GM12878 (cell line): ENCODE data around the gene TMEM250.

Experiments
- CTCF ChIP-seq, 3 experiments: IDR thresholded peaks in 2 of 3; conservative IDR thresholded peaks in 1 of 3; 2 replicates each; pipeline ENCODE4 v1.5.1; 2011; ENCODE audit warnings: low read depth in 3 of 3, low read length in 3 of 3, mild to moderate bottlenecking in 3 of 3, control low read depth in 2 of 3, moderate library complexity in 2 of 3, inconsistent platforms in 1 of 3, mixed read lengths in 1 of 3; ENCODE audit not compliant: control insufficient read depth in 2 of 3, insufficient read depth in 1 of 3; ENCODE audit errors: extremely low read depth in 1 of 3
- DPF2 ChIP-seq: fragments of 450-650 bp; IDR thresholded peaks from 2 replicates; pipeline ENCODE4 v1.6.1; 2017; ENCODE audit warnings: mild to moderate bottlenecking
- EGR1 ChIP-seq, 2 experiments: IDR thresholded peaks; 1 replicate in 1 of 2; 2 replicates in 1 of 2; pipeline ENCODE4 v1.6.1; 2011 to 2012; ENCODE audit warnings: low read depth in 2 of 2, low read length in 2 of 2, borderline replicate concordance in 1 of 2, mild to moderate bottlenecking in 1 of 2, moderate library complexity in 1 of 2
- EP300 ChIP-seq, 2 experiments: fragments of 150-350 bp in 1 of 2; IDR thresholded peaks; 2 replicates each; pipeline ENCODE4 v1.6.1; 2011 to 2012; ENCODE audit warnings: low read depth in 2 of 2, low read length in 2 of 2, borderline replicate concordance in 1 of 2, improper control_type of control experiment in 1 of 2, inconsistent platforms in 1 of 2; ENCODE audit not compliant: control insufficient read depth in 1 of 2
- EZH2 ChIP-seq: IDR thresholded peaks from 2 replicates; pipeline ENCODE4 v1.6.1; 2012; ENCODE audit warnings: low read depth, mild to moderate bottlenecking, control low read depth, inconsistent platforms, low read length, borderline replicate concordance; ENCODE audit not compliant: control insufficient read depth
- NRF1 ChIP-seq: conservative IDR thresholded peaks from 2 replicates; pipeline ENCODE4 v1.6.1; 2011; ENCODE audit warnings: mild to moderate bottlenecking, low read depth, low read length, improper control_type of control experiment
- POLR2A ChIP-seq: IDR thresholded peaks from 2 replicates; pipeline ENCODE4 v1.6.1; 2011; ENCODE audit warnings: low read depth, mild to moderate bottlenecking, low read length
- RFX5 ChIP-seq: IDR thresholded peaks from 2 replicates; pipeline ENCODE4 v1.6.1; 2011; ENCODE audit warnings: low read depth, low read length, improper control_type of control experiment
- SP1 ChIP-seq: IDR thresholded peaks from one replicate; pipeline ENCODE4 v1.6.1; 2011; ENCODE audit warnings: low read depth, low read length
- SREBF2 ChIP-seq: IDR thresholded peaks from 2 replicates; pipeline ENCODE4 v1.6.1; 2012; ENCODE audit warnings: mild to moderate bottlenecking, low read length
- TAF1 ChIP-seq: IDR thresholded peaks from 2 replicates; pipeline ENCODE4 v1.6.1; 2011; ENCODE audit warnings: mild to moderate bottlenecking, low read depth, low read length, borderline replicate concordance

GRCh38 chr9:136142414-136142796 lies 23.7 kb upstream of the TMEM250 start:
- TF ChIP-seq RFX5, result no peak
- TF ChIP-seq DPF2, result no peak
- TF ChIP-seq EZH2, result no peak
- TF ChIP-seq CTCF (IDR thresholded peaks at IDR 0.05 in 2 of 3, conservative IDR thresholded peaks at IDR 0.05 in 1 of 3; ENCODE audit: control insufficient read depth in 2 of 3, extremely low read depth in 1 of 3, insufficient read depth in 1 of 3, low read depth in 3 of 3, low read length in 3 of 3), result no peak
- no peak for TF ChIP-seq SP1
- no peak for TF ChIP-seq TAF1
- no peak for TF ChIP-seq EGR1 (IDR thresholded peaks at IDR 0.05; ENCODE audit: borderline replicate concordance in 1 of 2, low read depth in 2 of 2, low read length in 2 of 2)
- TF ChIP-seq SREBF2, result no peak
- no peak for TF ChIP-seq EP300 (IDR thresholded peaks at IDR 0.05; ENCODE audit: borderline replicate concordance in 1 of 2, control insufficient read depth in 1 of 2, low read depth in 2 of 2, low read length in 2 of 2)
- TF ChIP-seq NRF1, result no peak
- no peak for TF ChIP-seq POLR2A
